B cell (primary cell): Measurements from ENCODE around the gene SDK1.

Experiments
- EZH2 ChIP-seq: IDR thresholded peaks from 2 replicates; pipeline ENCODE4 v1.6.1; 2012; ENCODE audit warnings: borderline replicate concordance, low read depth, mild to moderate bottlenecking, moderate library complexity, low read length; ENCODE audit not compliant: insufficient read depth, poor library complexity, severe bottlenecking
- TF ChIP-seq, protein P1 (sequence below): fragments of 200-600 bp; IDR thresholded peaks from one replicate; pipeline ENCODE4 v1.8.0; 2022; ENCODE audit warnings: antibody characterized with exemption, mild to moderate bottlenecking

DNA sequence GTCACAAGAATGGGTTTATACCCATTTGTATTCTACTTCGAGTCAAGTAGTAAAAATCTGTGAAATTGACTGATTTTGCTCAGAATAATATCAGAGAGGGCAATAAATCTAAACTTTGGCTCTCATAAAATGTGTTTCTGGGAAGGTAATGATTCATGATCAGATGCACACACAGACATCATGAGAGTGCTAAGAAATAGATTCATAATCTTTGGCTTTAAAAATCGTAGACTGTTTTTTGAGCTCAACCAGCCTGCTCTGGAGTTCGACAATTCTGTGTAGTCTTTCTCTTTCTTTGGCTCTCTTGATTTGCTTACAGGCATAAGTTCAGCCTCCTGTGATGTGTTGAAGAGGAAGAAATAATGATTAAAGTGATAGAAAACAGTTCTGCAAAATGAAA, 494.7 kb downstream of the SDK1 start:
- TF ChIP-seq, protein P1, sequence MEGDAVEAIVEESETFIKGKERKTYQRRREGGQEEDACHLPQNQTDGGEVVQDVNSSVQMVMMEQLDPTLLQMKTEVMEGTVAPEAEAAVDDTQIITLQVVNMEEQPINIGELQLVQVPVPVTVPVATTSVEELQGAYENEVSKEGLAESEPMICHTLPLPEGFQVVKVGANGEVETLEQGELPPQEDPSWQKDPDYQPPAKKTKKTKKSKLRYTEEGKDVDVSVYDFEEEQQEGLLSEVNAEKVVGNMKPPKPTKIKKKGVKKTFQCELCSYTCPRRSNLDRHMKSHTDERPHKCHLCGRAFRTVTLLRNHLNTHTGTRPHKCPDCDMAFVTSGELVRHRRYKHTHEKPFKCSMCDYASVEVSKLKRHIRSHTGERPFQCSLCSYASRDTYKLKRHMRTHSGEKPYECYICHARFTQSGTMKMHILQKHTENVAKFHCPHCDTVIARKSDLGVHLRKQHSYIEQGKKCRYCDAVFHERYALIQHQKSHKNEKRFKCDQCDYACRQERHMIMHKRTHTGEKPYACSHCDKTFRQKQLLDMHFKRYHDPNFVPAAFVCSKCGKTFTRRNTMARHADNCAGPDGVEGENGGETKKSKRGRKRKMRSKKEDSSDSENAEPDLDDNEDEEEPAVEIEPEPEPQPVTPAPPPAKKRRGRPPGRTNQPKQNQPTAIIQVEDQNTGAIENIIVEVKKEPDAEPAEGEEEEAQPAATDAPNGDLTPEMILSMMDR = no peak
- no peak for TF ChIP-seq EZH2
